Measurements from ENCODE around the gene EFCAB6. TPM values are rescaled to one million over a fixed set of nuclear protein-coding genes. Genes with fewer than 3 reads are reported as not detected.

Gene EFCAB6
- total RNA-seq, 6 experiments from 2014 or later: 0.29 to 1.5 (median 0.93) TPM

- DNase-seq: no peak
- 85% methylated on average over 7 of the region's 16 CpGs for WGBS (ENCODE audit: insufficient coverage, low coverage, low lambda C conversion rate, missing lambda C conversion rate)
- TF ChIP-seq CTCF (IDR thresholded peaks at IDR 0.05): no peak
- TF ChIP-seq POLR2A (IDR thresholded peaks at IDR 0.05): no peak
- intact Hi-C loops (cut with DNase I): no loop called here
- peaks cover 0 to 5% (median 0%) of the 10 kb centered on the region in 4 donors for H3K9me3 ChIP-seq
- no peak overlapping the region for H3K4me3 ChIP-seq
- H3K27ac ChIP-seq: no peak overlapping the region
- H3K27me3 ChIP-seq: no peaks in the 10 kb centered on the region
- peak in 1 of 4 donors; percentile 20 for ATAC-seq
- no peaks in the 10 kb centered on the region for H3K36me3 ChIP-seq
- H3K4me1 ChIP-seq: no peaks in the 10 kb centered on the region
These were observed 258.4 kb downstream of the EFCAB6 start for GRCh38 chr22:43553451-43554258.

- WGBS (ENCODE audit: insufficient coverage, low coverage, low lambda C conversion rate, missing lambda C conversion rate): 72% methylated on average over 6 of the region's 6 CpGs
- DNase-seq (no peak), ATAC-seq (no peak)
- Histone ChIP-seq H3K4me1 (no peaks in the 10 kb centered on the region), H3K36me3 (no peaks in the 10 kb centered on the region), H3K9me3 (no peaks in the 10 kb centered on the region), H3K27ac (no peak overlapping the region), H3K4me3 (no peak overlapping the region), H3K27me3 (no peaks in the 10 kb centered on the region)
- intact Hi-C loops (cut with DNase I): no loop called here
- no peak for TF ChIP-seq POLR2A (IDR thresholded peaks at IDR 0.05)
- no peak for TF ChIP-seq CTCF (IDR thresholded peaks at IDR 0.05)
These were observed 261.4 kb downstream of the EFCAB6 start for GRCh38 chr22:43550672-43551071.

- no peak overlapping the region for H3K4me3 ChIP-seq
- no peaks in the 10 kb centered on the region for H3K27me3 ChIP-seq
- no peaks in the 10 kb centered on the region for H3K36me3 ChIP-seq
- ATAC-seq (no peak), DNase-seq (peak in 2 of 3 donors; percentile 32 to 42)
- intact Hi-C loops (cut with DNase I): no loop called here
- H3K4me1 ChIP-seq: no peaks in the 10 kb centered on the region
- 78% methylated on average over 10 of the region's 14 CpGs for WGBS (ENCODE audit: insufficient coverage, low coverage, low lambda C conversion rate, missing lambda C conversion rate)
- no peaks in the 10 kb centered on the region for H3K9me3 ChIP-seq
- H3K27ac ChIP-seq: no peak overlapping the region
- TF ChIP-seq POLR2A (IDR thresholded peaks at IDR 0.05) (no peak), CTCF (IDR thresholded peaks at IDR 0.05) (no peak)
These were observed 262.0 kb downstream of the EFCAB6 start for GRCh38 chr22:43550024-43550620.

GRCh38 chr22:43546186-43546585, 265.9 kb downstream of the EFCAB6 start:
- Histone ChIP-seq H3K9me3 (no peaks in the 10 kb centered on the region), H3K27me3 (no peaks in the 10 kb centered on the region), H3K4me1 (no peaks in the 10 kb centered on the region), H3K36me3 (no peaks in the 10 kb centered on the region), H3K4me3 (no peak overlapping the region), H3K27ac (no peak overlapping the region)
- no peak for ATAC-seq
- intact Hi-C loops (cut with DNase I): no loop called here
- no peak for TF ChIP-seq CTCF (IDR thresholded peaks at IDR 0.05)
- no peak for DNase-seq
- WGBS (ENCODE audit: insufficient coverage, low coverage, low lambda C conversion rate, missing lambda C conversion rate): 64% methylated on average over 4 of the region's 5 CpGs

All from right lobe of liver (tissue), 6 donors.